ENCODE measurements around the gene TP53BP2.

TP53BP2 gene

GRCh38 chr1:223763881-223764280, 81.9 kb downstream of the TP53BP2 start:
- ChIA-PET CTCF (no interaction called here), POLR2A (ENCODE audit: low non-redundant PET) (no interaction called here)
- H3K27ac ChIP-seq = no peak overlapping the region
- no peak for DNase-seq (ENCODE audit: low spot score)
- no peak for TF ChIP-seq CTCF (conservative IDR thresholded peaks at IDR 0.05; ENCODE audit: low read depth)

DNA sequence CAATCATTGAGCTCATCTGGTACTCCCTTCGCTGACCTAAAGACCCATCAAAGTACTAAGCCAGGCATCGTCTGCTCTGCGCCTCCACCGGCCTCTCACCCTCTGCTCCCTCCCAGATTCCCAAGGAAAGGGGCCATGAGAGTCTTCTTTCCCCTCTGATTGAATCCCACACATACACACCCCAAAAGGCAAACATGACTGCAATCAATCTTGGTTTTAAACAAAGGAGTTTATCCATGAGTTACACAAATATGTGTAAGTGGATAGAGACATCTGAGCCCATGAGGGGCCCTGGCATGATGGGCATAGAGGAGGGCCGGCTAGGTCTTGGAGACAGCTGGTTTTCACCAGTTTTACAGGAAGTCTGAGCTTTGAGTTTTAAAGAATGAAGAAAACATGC, 82.5 kb downstream of the TP53BP2 start:
- H3K27ac ChIP-seq = no peak overlapping the region
- CTCF ChIA-PET = no interaction called here
- no peak for DNase-seq (ENCODE audit: low spot score)
- TF ChIP-seq CTCF (conservative IDR thresholded peaks at IDR 0.05; ENCODE audit: low read depth) = no peak
- POLR2A ChIA-PET (ENCODE audit: low non-redundant PET) = no interaction called here

GRCh38 chr1:223761411-223761810, 84.3 kb downstream of the TP53BP2 start:
- TF ChIP-seq CTCF (conservative IDR thresholded peaks at IDR 0.05; ENCODE audit: low read depth) = no peak
- ChIA-PET CTCF (no interaction called here), POLR2A (ENCODE audit: low non-redundant PET) (no interaction called here)
- H3K27ac ChIP-seq = no peak overlapping the region
- DNase-seq (ENCODE audit: low spot score) = no peak

- peak overlapping the region; percentile 1; the same call in 1 of the 2 replicates for H3K27ac ChIP-seq
- no peak for DNase-seq (ENCODE audit: low spot score)
- CTCF ChIA-PET = interaction anchor here (1.0 kb wide), 1 partner anchor 12 kb away, joined by 3 read pairs; no protein-coding TSS in a partner anchor
- POLR2A ChIA-PET (ENCODE audit: low non-redundant PET) = no interaction called here
- no peak for TF ChIP-seq CTCF (conservative IDR thresholded peaks at IDR 0.05; ENCODE audit: low read depth)
Observed at GRCh38 chr1:223760833-223761232, 84.9 kb downstream of the TP53BP2 start.

GRCh38 chr1:223759273-223759672, 86.5 kb downstream of the TP53BP2 start:
- TF ChIP-seq CTCF (conservative IDR thresholded peaks at IDR 0.05; ENCODE audit: low read depth) = no peak
- CTCF ChIA-PET = no interaction called here

DNA sequence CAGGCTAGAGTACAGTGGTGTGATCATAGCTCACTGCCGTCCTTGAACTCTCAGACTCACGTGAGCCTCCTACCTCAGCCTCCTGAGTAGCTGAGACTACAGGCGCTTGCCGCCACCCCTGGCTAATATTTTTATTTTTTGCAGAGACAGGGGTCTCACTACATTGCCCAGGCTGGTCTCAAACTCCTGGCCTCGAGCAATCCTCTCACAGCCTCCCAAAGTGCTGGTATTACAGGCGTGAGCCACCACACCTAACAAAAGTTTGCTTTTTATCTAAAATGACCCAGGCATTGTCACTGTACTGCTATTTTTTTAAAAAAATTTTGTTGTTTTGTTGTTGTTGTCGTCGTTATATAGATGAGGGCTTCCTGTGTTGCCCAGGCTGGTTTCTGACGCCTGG, 87.0 kb downstream of the TP53BP2 start:
- POLR2A ChIA-PET (ENCODE audit: low non-redundant PET) = no interaction called here
- CTCF ChIA-PET = no interaction called here
- DNase-seq (ENCODE audit: low spot score) = no peak
- no peak for TF ChIP-seq CTCF (conservative IDR thresholded peaks at IDR 0.05; ENCODE audit: low read depth)
- H3K27ac ChIP-seq = no peak overlapping the region

More at GRCh38 chr1:223759273-223759672, 86.5 kb downstream of the TP53BP2 start:
- H3K27ac ChIP-seq = no peak overlapping the region
- POLR2A ChIA-PET (ENCODE audit: low non-redundant PET) = no interaction called here
- DNase-seq (ENCODE audit: low spot score) = no peak

Measured in RWPE1 (cell line).